HG02852 (cell line): ENCODE data around the gene SLC20A1.

Experiments
- ATAC-seq: cut with Tn5 transposase; IDR thresholded peaks from one replicate; pipeline ENCODE4 v1.9.1; 2021; ENCODE audit warnings: mild to moderate bottlenecking, moderate library complexity; ENCODE audit not compliant: unreplicated experiment

SLC20A1 gene

GRCh38 chr2:112623913-112624777 is 21.6 kb upstream of the SLC20A1 start:
- peak; percentile 76 for ATAC-seq

GRCh38 chr2:112625474-112626114 is 20.1 kb upstream of the SLC20A1 start:
- ATAC-seq = no peak

- peak; percentile 45 for ATAC-seq
Observed at GRCh38 chr2:112626604-112627059, 19.1 kb upstream of the SLC20A1 start.

- no peak for ATAC-seq
Observed at GRCh38 chr2:112627060-112628040, 18.4 kb upstream of the SLC20A1 start.

GRCh38 chr2:112629224-112629623 is 16.5 kb upstream of the SLC20A1 start:
- no peak for ATAC-seq

DNA sequence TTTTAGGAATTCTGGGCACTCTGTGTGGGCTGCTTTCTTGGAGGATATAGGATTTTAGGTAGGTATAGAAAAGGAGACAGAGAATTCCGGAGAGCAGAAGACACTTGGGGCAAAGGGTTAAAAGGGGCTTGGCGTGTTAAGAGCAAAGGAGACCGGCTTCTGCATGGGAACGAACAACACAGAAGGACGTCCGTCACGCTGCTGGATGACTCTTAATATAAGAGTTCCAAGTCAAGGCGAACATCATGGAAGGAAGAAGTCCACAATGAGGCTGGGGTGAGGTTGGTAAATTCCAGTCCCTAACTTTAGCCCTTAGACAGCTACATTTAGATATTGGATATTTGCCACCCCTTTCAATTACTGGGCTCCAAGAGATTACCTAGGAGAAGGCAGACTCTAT is 15.9 kb upstream of the SLC20A1 start:
- no peak for ATAC-seq

GRCh38 chr2:112630268-112630667 is 15.5 kb upstream of the SLC20A1 start:
- ATAC-seq = no peak

GRCh38 chr2:112633708-112634107 is 12.0 kb upstream of the SLC20A1 start:
- ATAC-seq = no peak

DNA sequence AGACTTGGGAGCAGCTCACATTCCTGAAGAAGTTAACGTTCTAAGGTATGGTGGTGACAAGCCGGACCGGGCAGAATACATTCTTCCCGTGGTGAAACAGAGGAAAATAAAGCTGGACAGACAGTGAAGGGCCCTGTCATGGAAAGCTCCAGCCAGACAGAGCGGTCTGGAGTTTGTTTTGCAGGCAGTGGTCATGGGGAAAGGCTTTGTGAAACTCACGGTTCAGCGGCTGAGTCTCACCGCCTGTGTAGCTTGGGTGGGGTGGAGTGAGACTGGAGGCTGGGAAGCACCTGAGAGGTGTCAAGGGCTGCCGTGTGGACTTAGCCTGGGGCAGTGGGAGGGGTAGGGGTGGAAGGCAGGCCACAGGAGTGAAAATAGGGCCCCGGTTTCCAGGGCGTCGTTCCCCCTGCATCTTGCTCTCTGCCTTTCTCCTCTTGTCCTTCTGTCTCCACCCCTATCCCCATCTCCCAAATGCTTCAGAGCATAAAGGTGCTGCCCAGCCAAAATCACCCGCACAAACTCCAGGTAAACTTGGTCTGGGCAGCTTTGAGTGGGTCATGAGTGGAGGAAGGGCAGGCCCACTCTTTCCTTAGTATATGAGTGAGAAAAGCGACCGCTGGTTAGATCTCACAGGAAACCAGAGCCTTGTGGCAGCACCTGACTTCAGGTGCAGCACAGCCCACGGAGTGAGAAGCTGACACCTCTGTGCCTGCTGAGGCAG is 11.4 kb upstream of the SLC20A1 start:
- ATAC-seq = no peak

DNA sequence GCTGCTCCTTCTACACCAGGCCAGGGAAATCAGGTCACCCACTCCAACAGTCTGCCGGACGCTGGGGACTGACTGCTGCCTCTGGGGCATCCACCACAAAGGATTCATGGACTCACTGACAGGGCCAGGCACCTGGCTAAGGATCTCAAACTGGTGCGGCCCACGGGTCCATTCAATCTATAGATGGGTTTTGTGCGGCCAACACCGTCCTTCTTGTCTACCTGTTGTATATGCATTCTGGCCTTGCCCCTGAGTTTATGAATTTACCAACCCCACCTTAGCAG is 10.9 kb upstream of the SLC20A1 start:
- ATAC-seq = no peak

DNA sequence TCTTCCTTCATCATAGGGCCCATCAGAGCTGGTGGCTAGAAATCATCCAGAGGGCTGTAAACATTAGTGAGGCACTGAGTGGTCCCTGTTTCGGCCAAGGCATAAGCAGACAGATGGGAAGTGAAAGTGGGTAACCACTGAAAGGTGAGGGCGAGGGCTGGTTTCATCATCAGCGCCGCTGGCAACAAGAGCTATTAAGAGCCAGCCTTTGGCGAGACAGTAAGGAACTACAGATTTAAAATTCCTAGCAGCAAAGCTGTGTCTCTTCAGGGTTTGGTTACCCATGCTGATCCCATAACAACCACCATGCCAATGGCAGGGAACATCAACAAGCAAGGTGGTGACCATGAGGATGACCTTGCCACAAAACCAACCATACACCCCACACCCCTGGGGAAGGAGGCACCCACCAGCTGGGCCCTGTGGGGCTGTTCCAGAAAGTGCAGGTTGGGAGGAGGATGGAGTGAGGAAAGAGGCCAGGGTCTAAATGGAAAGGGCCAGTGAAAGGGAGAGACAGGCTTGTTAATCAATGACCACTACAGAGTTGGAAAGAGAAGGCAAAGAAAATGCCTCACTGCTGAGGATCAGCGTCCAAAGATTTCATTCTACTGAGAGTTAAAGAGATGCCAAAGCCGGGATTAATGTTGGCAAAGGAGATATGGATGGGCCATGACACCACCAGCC is 9.0 kb upstream of the SLC20A1 start:
- ATAC-seq = peak; percentile 76

- ATAC-seq = no peak
Observed at GRCh38 chr2:112637289-112637660, 8.5 kb upstream of the SLC20A1 start.

- ATAC-seq = no peak
Observed at GRCh38 chr2:112639936-112640335, 5.8 kb upstream of the SLC20A1 start.

- ATAC-seq = no peak
Observed at GRCh38 chr2:112640467-112640799, 5.3 kb upstream of the SLC20A1 start.

DNA sequence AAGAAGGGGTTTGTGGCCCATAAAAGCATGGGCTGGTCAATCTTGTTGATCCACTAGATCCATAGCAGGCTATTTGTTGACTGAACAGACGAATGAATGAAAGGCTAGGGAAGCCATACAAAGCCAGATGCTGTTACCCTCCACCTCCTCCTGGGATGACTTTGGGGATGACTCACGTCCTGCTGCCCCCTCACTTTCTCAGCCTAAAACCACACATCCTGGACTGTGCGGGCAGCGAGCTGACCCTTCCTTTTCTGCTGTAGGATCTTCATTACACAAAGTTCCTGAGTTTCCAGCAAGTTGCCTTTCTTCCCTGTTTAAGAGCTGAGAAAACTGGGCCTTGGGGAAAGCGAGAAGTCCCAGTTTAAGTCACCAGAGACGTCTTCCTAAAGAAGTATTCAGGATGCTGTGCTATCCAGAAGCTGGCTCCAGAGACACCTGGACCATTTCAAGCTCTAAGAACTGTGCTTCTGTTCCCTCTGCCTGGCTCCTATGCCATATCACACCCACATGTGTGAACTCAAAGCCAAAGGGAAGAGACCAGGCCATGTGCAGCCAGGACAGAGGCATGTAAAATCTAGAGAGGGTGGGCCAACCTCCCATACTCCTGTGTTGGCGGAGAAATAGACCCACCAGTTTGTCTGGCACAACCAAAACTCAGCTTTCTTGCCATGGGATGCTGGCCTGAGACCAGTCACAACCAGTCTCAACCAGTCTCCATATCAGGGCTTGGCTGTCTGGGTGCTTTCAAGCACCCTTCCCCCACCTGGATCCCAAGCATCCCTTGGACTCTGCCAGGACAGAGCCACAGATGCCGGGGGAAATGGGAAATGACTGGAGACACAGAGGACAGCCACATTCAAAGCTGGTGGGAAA is 4.7 kb upstream of the SLC20A1 start:
- no peak for ATAC-seq

GRCh38 chr2:112641701-112642100 is 4.0 kb upstream of the SLC20A1 start:
- no peak for ATAC-seq

GRCh38 chr2:112642561-112642960 is 3.2 kb upstream of the SLC20A1 start:
- no peak for ATAC-seq

- no peak for ATAC-seq
Observed at GRCh38 chr2:112642966-112643365, 2.8 kb upstream of the SLC20A1 start.

GRCh38 chr2:112643488-112643887 is 2.3 kb upstream of the SLC20A1 start:
- no peak for ATAC-seq
